Stimulated activated naive CD4-positive, alpha-beta T cell (primary cell): ENCODE measurements around the gene CEP85.

Experiments used
- DNase-seq, 6 experiments: peaks; one replicate each; lab custom pipeline; 2025; lab: John Stamatoyannopoulos, UW

The CEP85 gene

GRCh38 chr1:26233903-26234643 lies at the start of gene CEP85:
CEP85 (plus strand) TSS chr1:26234200; CDS start chr1:26239784, 5,584 bp downstream.
- peak; percentile 94 to 99 (median 98) for DNase-seq

- no peak for DNase-seq
Measured at GRCh38 chr1:26184883-26185282, 49.1 kb upstream of the CEP85 start.

- DNase-seq: no peak
Measured at GRCh38 chr1:26187882-26188281, 46.1 kb upstream of the CEP85 start.

- no peak for DNase-seq
Measured at GRCh38 chr1:26188477-26188876, 45.5 kb upstream of the CEP85 start.

GRCh38 chr1:26189331-26189730 lies 44.7 kb upstream of the CEP85 start:
- DNase-seq: no peak

GRCh38 chr1:26189751-26190275 lies 44.2 kb upstream of the CEP85 start:
- no peak for DNase-seq

- DNase-seq: peak in 1 of 6 experiments; percentile 14
Measured at GRCh38 chr1:26190373-26190987, 43.5 kb upstream of the CEP85 start, which contains the start of gene CATSPER4. CATSPER4 (plus strand) TSS chr1:26190602; CDS start chr1:26190628, 26 bp downstream.

- DNase-seq: no peak
Measured at GRCh38 chr1:26191739-26192138, 42.3 kb upstream of the CEP85 start.

- no peak for DNase-seq
Measured at GRCh38 chr1:26195805-26196204, 38.2 kb upstream of the CEP85 start.

GRCh38 chr1:26197301-26197700 lies 36.7 kb upstream of the CEP85 start:
- no peak for DNase-seq

- no peak for DNase-seq
Measured at GRCh38 chr1:26197813-26198212, 36.2 kb upstream of the CEP85 start.

GRCh38 chr1:26200413-26200812 lies 33.6 kb upstream of the CEP85 start:
- no peak for DNase-seq

GRCh38 chr1:26203642-26204318 lies 30.2 kb upstream of the CEP85 start:
- no peak for DNase-seq

- no peak for DNase-seq
Measured at GRCh38 chr1:26210147-26210870, 23.7 kb upstream of the CEP85 start.

- no peak for DNase-seq
Measured at GRCh38 chr1:26212726-26213125, 21.3 kb upstream of the CEP85 start.

- no peak for DNase-seq
Measured at GRCh38 chr1:26213335-26213905, 20.6 kb upstream of the CEP85 start.

GRCh38 chr1:26215246-26215645 lies 18.8 kb upstream of the CEP85 start:
- DNase-seq: no peak

GRCh38 chr1:26218906-26219494 lies 15.0 kb upstream of the CEP85 start:
- DNase-seq: no peak

- no peak for DNase-seq
Measured at GRCh38 chr1:26220199-26220912, 13.6 kb upstream of the CEP85 start.

- DNase-seq: no peak
Measured at GRCh38 chr1:26221094-26221493, 12.9 kb upstream of the CEP85 start.

GRCh38 chr1:26224606-26225005 lies 9.4 kb upstream of the CEP85 start:
- no peak for DNase-seq
